Astrocyte (in vitro differentiated cells and primary cell): ENCODE results near the gene ROGDI.

ENCODE experiments used
- CTCF ChIP-seq: IDR thresholded peaks from 2 replicates; pipeline ENCODE4 v1.5.1; 2011; ENCODE audit warnings: low read depth, mild to moderate bottlenecking, inconsistent platforms, low read length, moderate library complexity; ENCODE audit not compliant: insufficient read depth
- EZH2 ChIP-seq: IDR thresholded peaks from 2 replicates; pipeline ENCODE4 v1.6.1; 2012; ENCODE audit warnings: mild to moderate bottlenecking, low read length, inconsistent platforms; ENCODE audit not compliant: insufficient read depth

- TF ChIP-seq CTCF: no peak
- no peak for TF ChIP-seq EZH2
Measured at GRCh38 chr16:4796982-4797804, 5.2 kb downstream of the ROGDI start.
